GM10248 (cell line): ENCODE data around the gene HOXA3.
A peak's percentile ranks its signal among the peaks of the same experiment; 100 is the strongest.

ENCODE experiments used
- CTCF ChIA-PET: fragments of 300-600 bp; sonication (Branson Sonifier 250); formaldehyde crosslinking; extraction: SDS; loops from one replicate; lab custom pipeline; 2021; ENCODE audit warnings: antibody characterized with exemption; lab: Yijun Ruan, JAX
- POLR2A ChIA-PET: fragments of 350-650 bp; sonication (Branson Sonifier 250); formaldehyde crosslinking; extraction: SDS; loops from one replicate; lab custom pipeline; 2020; ENCODE audit warnings: antibody characterized with exemption; lab: Yijun Ruan, JAX
- DNase-seq: peaks from one replicate; pipeline ENCODE4 v3.0.0; 2012; ENCODE audit errors: extremely low spot score
- TF ChIP-seq, protein P1 (sequence below): IDR thresholded peaks from 2 replicates; pipeline ENCODE4 v1.5.1; 2012; ENCODE audit warnings: mild to moderate bottlenecking, low read depth; ENCODE audit errors: extremely low read depth, missing control alignments, control extremely low read depth

Gene HOXA3

GRCh38 chr7:27198138-27198841 is 45.9 kb upstream of the HOXA3 start:
- CTCF ChIA-PET: interaction anchor here (1.0 to 2.7 kb wide), 5 partner anchors 11 to 896 kb away, joined by 3 to 12 read pairs (median 6); no protein-coding TSS in a partner anchor
- POLR2A ChIA-PET: no interaction called here
- DNase-seq: no peak
- TF ChIP-seq, protein P1, sequence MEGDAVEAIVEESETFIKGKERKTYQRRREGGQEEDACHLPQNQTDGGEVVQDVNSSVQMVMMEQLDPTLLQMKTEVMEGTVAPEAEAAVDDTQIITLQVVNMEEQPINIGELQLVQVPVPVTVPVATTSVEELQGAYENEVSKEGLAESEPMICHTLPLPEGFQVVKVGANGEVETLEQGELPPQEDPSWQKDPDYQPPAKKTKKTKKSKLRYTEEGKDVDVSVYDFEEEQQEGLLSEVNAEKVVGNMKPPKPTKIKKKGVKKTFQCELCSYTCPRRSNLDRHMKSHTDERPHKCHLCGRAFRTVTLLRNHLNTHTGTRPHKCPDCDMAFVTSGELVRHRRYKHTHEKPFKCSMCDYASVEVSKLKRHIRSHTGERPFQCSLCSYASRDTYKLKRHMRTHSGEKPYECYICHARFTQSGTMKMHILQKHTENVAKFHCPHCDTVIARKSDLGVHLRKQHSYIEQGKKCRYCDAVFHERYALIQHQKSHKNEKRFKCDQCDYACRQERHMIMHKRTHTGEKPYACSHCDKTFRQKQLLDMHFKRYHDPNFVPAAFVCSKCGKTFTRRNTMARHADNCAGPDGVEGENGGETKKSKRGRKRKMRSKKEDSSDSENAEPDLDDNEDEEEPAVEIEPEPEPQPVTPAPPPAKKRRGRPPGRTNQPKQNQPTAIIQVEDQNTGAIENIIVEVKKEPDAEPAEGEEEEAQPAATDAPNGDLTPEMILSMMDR: no peak

DNA sequence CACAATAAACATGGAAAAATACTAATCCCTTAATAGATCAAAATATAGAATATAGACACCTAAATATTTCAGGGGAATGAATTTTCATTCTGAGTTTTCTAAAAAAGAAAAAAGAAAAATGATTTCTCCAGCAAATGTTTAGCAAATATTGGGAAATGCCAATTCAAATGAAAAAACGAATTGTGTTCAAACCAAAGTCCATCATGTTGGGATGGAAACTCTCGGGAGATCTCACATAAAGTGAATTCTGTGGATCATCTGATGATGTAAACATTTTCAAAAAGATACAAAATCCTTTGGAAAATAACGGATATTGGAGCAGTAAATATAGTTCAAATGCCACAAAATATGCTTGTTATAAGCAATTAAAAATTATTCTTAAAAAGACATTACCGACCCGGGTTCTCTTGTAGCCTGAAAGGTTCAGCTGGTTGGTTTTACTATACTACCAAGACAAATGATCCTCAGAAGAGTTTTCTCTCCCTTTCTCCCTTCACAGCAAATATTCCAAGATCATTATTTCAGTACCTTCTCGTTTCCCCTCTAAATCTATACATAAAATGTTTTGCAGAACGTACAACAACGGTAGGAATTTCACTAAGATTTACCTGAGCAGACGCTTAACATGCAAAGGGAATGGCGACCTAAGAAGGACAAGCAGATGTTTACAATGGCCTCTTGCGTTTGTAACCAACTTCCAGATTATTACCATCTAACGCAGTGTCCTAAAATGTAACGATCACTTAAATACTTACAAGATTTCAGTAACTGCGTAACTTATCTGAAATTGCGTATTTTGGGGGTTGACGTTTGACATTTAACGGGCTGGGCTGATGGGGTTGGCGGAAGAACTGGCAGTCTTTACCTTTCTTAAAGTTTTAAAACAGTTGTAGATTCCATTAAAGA is 45.0 kb upstream of the HOXA3 start:
- POLR2A ChIA-PET: no interaction called here
- no peak for DNase-seq
- CTCF ChIA-PET: interaction anchor here (1.0 to 2.5 kb wide), 2 partner anchors 14 to 823 kb away, joined by 3 to 11 read pairs; no protein-coding TSS in a partner anchor
- TF ChIP-seq, protein P1: no peak

DNA sequence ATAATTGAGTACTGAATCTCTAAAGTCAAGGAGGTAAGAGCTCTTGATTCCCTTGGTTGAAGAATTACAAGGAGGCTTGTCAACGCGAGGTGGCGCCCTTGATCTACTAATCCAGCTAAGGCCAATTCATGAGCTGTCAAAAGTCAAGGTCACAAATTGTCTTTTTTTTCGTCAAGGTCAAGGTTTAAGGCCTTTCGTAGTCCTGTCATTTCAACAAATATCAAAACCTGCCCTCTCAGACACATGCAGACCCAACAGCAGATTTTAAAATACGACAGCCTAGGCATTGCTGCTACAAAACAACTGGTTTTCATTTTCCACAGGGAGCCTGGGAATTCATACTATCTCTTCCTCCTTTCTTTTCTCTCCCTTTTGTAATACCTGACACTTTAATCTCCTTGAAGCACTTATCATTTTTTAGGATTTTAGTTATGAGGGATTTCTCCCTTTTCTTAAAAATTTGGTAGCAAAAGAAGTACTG is 43.9 kb upstream of the HOXA3 start:
- CTCF ChIA-PET: interaction anchor here (0.6 to 4.9 kb wide), 57 partner anchors 8 to 1356 kb away, joined by 3 to 79 read pairs (median 4); partner anchors contain the start of genes EVX1, HOXA11, HOXA5 and HOXA9
- TF ChIP-seq, protein P1: peak; percentile 77
- peak; percentile 61 for DNase-seq
- POLR2A ChIA-PET: no interaction called here

- TF ChIP-seq, protein P1: no peak
- ChIA-PET CTCF (interaction anchor here (0.9 to 4.9 kb wide), 16 partner anchors 10 to 902 kb away, joined by 3 to 79 read pairs (median 8); partner anchors contain the start of gene HOXA11), POLR2A (no interaction called here)
- no peak for DNase-seq
These were observed 42.5 kb upstream of the HOXA3 start for GRCh38 chr7:27194686-27195379.

GRCh38 chr7:27194002-27194352 is 41.6 kb upstream of the HOXA3 start:
- no peak for DNase-seq
- ChIA-PET CTCF (interaction anchor here (0.7 to 4.9 kb wide), 5 partner anchors 40 to 903 kb away, joined by 3 to 79 read pairs (median 26); no protein-coding TSS in a partner anchor), POLR2A (no interaction called here)
- TF ChIP-seq, protein P1: no peak
